H9 (cell line): ENCODE measurements around the gene NOSIP. TPM values are rescaled to one million over a fixed set of nuclear protein-coding genes. Genes with fewer than 3 reads are reported as not detected.
A peak's percentile ranks its signal among the peaks of the same experiment; 100 is the strongest.

ENCODE experiments used
- DNase-seq: peaks from one replicate; pipeline ENCODE4 v3.0.0-alpha.2; 2017
- H2AFZ ChIP-seq: one replicate; pipeline ENCODE4 v1.6.1; 2013; ENCODE audit warnings: mild to moderate bottlenecking, low read length, control low read depth, moderate library complexity
- H2AK5ac ChIP-seq: 2 replicates; pipeline ENCODE4 v1.6.1; 2013; ENCODE audit warnings: low read length, control low read depth, mixed read lengths; ENCODE audit not compliant: insufficient read length
- H2BK120ac ChIP-seq: one replicate; pipeline ENCODE4 v1.6.1; 2013; ENCODE audit warnings: low read depth, mild to moderate bottlenecking, low read length, control low read depth, inconsistent platforms; ENCODE audit not compliant: poor library complexity, severe bottlenecking
- H2BK12ac ChIP-seq: 2 replicates; pipeline ENCODE4 v1.6.1; 2013; ENCODE audit warnings: low read length, control low read depth, mixed read lengths, low read depth; ENCODE audit not compliant: insufficient read length
- H2BK15ac ChIP-seq: 2 replicates; pipeline ENCODE4 v1.6.1; 2013; ENCODE audit warnings: low read depth, low read length, control low read depth
- H2BK20ac ChIP-seq: one replicate; pipeline ENCODE4 v1.6.1; 2013; ENCODE audit warnings: low read depth, mild to moderate bottlenecking, low read length, control low read depth, inconsistent platforms; ENCODE audit not compliant: poor library complexity, severe bottlenecking
- H2BK5ac ChIP-seq: 2 replicates; pipeline ENCODE4 v1.6.1; 2013; ENCODE audit warnings: low read length, control low read depth, mixed read lengths; ENCODE audit not compliant: insufficient read length
- H3K14ac ChIP-seq: 2 replicates; pipeline ENCODE4 v1.6.1; 2013; ENCODE audit warnings: low read length, control low read depth; ENCODE audit not compliant: insufficient read depth
- H3K18ac ChIP-seq: 2 replicates; pipeline ENCODE4 v1.6.1; 2013; ENCODE audit warnings: low read depth, mild to moderate bottlenecking, mixed read lengths, low read length, control low read depth; ENCODE audit not compliant: insufficient read length
- H3K23ac ChIP-seq: 2 replicates; pipeline ENCODE4 v1.6.1; 2013; ENCODE audit warnings: low read length, control low read depth, mixed read lengths, low read depth; ENCODE audit not compliant: insufficient read length
- H3K23me2 ChIP-seq: 2 replicates; pipeline ENCODE4 v1.6.1; 2013; ENCODE audit warnings: low read depth, mild to moderate bottlenecking, mixed read lengths, low read length, control low read depth; ENCODE audit not compliant: insufficient read length, poor library complexity, severe bottlenecking
- H3K27ac ChIP-seq: 2 replicates; pipeline ENCODE4 v1.5.1; 2013; ENCODE audit warnings: low read length, control low read depth, mixed read lengths, low read depth; ENCODE audit not compliant: insufficient read length
- H3K27me3 ChIP-seq: 2 replicates; pipeline ENCODE4 v1.6.1; 2013; ENCODE audit warnings: low read length, control low read depth, inconsistent platforms; ENCODE audit not compliant: insufficient read depth
- H3K4ac ChIP-seq: 2 replicates; pipeline ENCODE4 v1.6.1; 2013; ENCODE audit warnings: low read depth, mild to moderate bottlenecking, control low read depth, inconsistent platforms, low read length, moderate library complexity
- H3K4me1 ChIP-seq: 2 replicates; pipeline ENCODE4 v1.6.1; 2013; ENCODE audit warnings: low read length, control low read depth, inconsistent platforms; ENCODE audit not compliant: insufficient read depth
- H3K4me2 ChIP-seq: 2 replicates; pipeline ENCODE4 v1.6.1; 2013; ENCODE audit warnings: low read length, control low read depth, mixed read lengths; ENCODE audit not compliant: insufficient read length, insufficient read depth
- H3K56ac ChIP-seq: 2 replicates; pipeline ENCODE4 v1.6.1; 2013; ENCODE audit warnings: low read depth, mild to moderate bottlenecking, mixed read lengths, low read length, control low read depth; ENCODE audit not compliant: insufficient read length
- H3K79me1 ChIP-seq: 2 replicates; pipeline ENCODE4 v1.6.1; 2013; ENCODE audit warnings: low read depth, mild to moderate bottlenecking, moderate library complexity, low read length, control low read depth, inconsistent platforms; ENCODE audit not compliant: insufficient read depth, poor library complexity, severe bottlenecking
- H3K79me2 ChIP-seq: 2 replicates; pipeline ENCODE4 v1.6.1; 2013; ENCODE audit warnings: low read length, control low read depth, inconsistent platforms; ENCODE audit not compliant: insufficient read depth
- H3K9ac ChIP-seq: 2 replicates; pipeline ENCODE4 v1.6.1; 2013; ENCODE audit warnings: low read length, control low read depth, mixed read lengths; ENCODE audit not compliant: insufficient read length; ENCODE audit errors: extremely low read depth
- H3K9me3 ChIP-seq: one replicate; pipeline ENCODE4 v1.6.1; 2013; ENCODE audit warnings: low read depth, low read length, inconsistent platforms; ENCODE audit not compliant: control insufficient read depth
- H3T11ph ChIP-seq: one replicate; pipeline ENCODE4 v1.6.1; 2013; ENCODE audit warnings: mild to moderate bottlenecking, low read length, control low read depth, inconsistent platforms
- H4K20me1 ChIP-seq: one replicate; pipeline ENCODE4 v1.6.1; 2013; ENCODE audit not compliant: control insufficient read depth, insufficient read length, insufficient read depth
- H4K5ac ChIP-seq: 2 replicates; pipeline ENCODE4 v1.6.1; 2013; ENCODE audit warnings: low read depth, mild to moderate bottlenecking, mixed read lengths, low read length, control low read depth; ENCODE audit not compliant: insufficient read length
- H4K8ac ChIP-seq: replicated peaks from 2 replicates; pipeline ENCODE4 v1.6.1; 2013; ENCODE audit warnings: low read length, control low read depth, mixed read lengths, low read depth; ENCODE audit not compliant: insufficient read length
- H4K91ac ChIP-seq: 2 replicates; pipeline ENCODE4 v1.6.1; 2013; ENCODE audit warnings: low read depth, mild to moderate bottlenecking, moderate library complexity, mixed read lengths, low read length, control low read depth; ENCODE audit not compliant: insufficient read length
- H3K27ac Mint-ChIP-seq, 3 experiments: 2 replicates in 2 of 3; 3 replicates in 1 of 3; pipeline ENCODE4 v1.8.0; 2020 to 2021; ENCODE audit warnings: mixed read lengths in 3 of 3, mild to moderate bottlenecking in 1 of 3, moderate library complexity in 1 of 3
- H3K27me3 Mint-ChIP-seq: 2 replicates; pipeline ENCODE4 v1.8.0; 2021; ENCODE audit warnings: low read depth, mild to moderate bottlenecking, moderate library complexity, mixed read lengths
- H3K36me3 Mint-ChIP-seq, 3 experiments: 2 replicates in 2 of 3; 3 replicates in 1 of 3; pipeline ENCODE4 v1.8.0; 2020 to 2021; ENCODE audit warnings: low read depth in 3 of 3, mixed read lengths in 3 of 3; ENCODE audit not compliant: insufficient read depth in 1 of 3
- H3K4me1 Mint-ChIP-seq, 2 experiments: 2 replicates each; pipeline ENCODE4 v1.8.0; 2020; ENCODE audit warnings: mixed read lengths in 2 of 2
- H3K4me3 Mint-ChIP-seq, 2 experiments: 2 replicates in 1 of 2; 3 replicates in 1 of 2; pipeline ENCODE4 v1.8.0; 2020 to 2021; ENCODE audit warnings: mild to moderate bottlenecking in 2 of 2, mixed read lengths in 2 of 2, moderate library complexity in 1 of 2
- H3K9me3 Mint-ChIP-seq, 2 experiments: 2 replicates in 1 of 2; 3 replicates in 1 of 2; pipeline ENCODE4 v1.8.0; 2020; ENCODE audit warnings: mild to moderate bottlenecking in 2 of 2, mixed read lengths in 2 of 2, moderate library complexity in 1 of 2
- CTCF ChIP-seq: fragments of 200-600 bp; sonication (generic); conservative IDR thresholded peaks from 3 replicates; pipeline ENCODE4 v1.8.0; 2021; ENCODE audit warnings: antibody characterized with exemption, mild to moderate bottlenecking
- WGBS: extraction: QIAGEN DNeasy Blood & Tissue Kit; methylation state at CpG from one replicate; pipeline ENCODE4 v1.1.7; 2013; ENCODE audit warnings: missing lambda C conversion rate, low lambda C conversion rate, mixed read lengths; ENCODE audit not compliant: insufficient read length; ENCODE audit errors: extremely low coverage; 5-methylcytosine and 5-hydroxymethylcytosine counted together
- total RNA-seq: library from RNA; stranded (reverse); gene quantifications from 2 replicates; pipeline ENCODE4 v1.2.1, GENCODE V29; 2021

Gene NOSIP
- total RNA-seq, 1 experiment from 2014 or later: 78.4 TPM

GRCh38 chr19:49581007-49581508 is 702 bp upstream of the NOSIP start, which contains the start of gene PRRG2:
Gene PRRG2, plus strand, starts transcription at chr19:49581316. Its CDS starts 1,904 bp downstream, at chr19:49583220.
- H3K4me2 ChIP-seq: peak within 1 kb of the TSS; percentile 99
- H3K79me1 ChIP-seq: no peaks in the 10 kb centered on the region
- H3K14ac ChIP-seq: no peak within 1 kb of the TSS; the same call in 1 of the 2 replicates
- H3K9ac ChIP-seq: peak within 1 kb of the TSS; percentile 97
- H2BK20ac ChIP-seq: no peak within 1 kb of the TSS
- no peak within 1 kb of the TSS for H2BK5ac ChIP-seq
- Mint-ChIP-seq H3K27ac (peak within 1 kb of the TSS; percentile 95 to 96 (median 96)), H3K4me3 (peak within 1 kb of the TSS; percentile 92 to 95), H3K36me3 (peaks cover under 1 to 4% (median 3%) of the 10 kb centered on the region in 3 experiments; a peak in 3 of 7 replicates), H3K4me1 (peaks cover 19 to 34% of the 10 kb centered on the region in 2 experiments), H3K9me3 (no peaks in the 10 kb centered on the region; a peak in 1 of 5 replicates), H3K27me3 (no peaks in the 10 kb centered on the region)
- DNase-seq: peak; percentile 47
- TF ChIP-seq CTCF: no peak
- no peak within 1 kb of the TSS for H2BK15ac ChIP-seq
- no peak within 1 kb of the TSS for H3K56ac ChIP-seq
- no peak within 1 kb of the TSS for H3T11ph ChIP-seq
- H4K20me1 ChIP-seq: no peaks in the 10 kb centered on the region
- WGBS: no CpG with 5 or more reads among the region's 15 CpGs
- H3K79me2 ChIP-seq: peaks cover 7% of the 10 kb centered on the region; the same call in 1 of the 2 replicates
- H3K23me2 ChIP-seq: peaks cover 10% of the 10 kb centered on the region
- H3K4me1 ChIP-seq: no peaks in the 10 kb centered on the region
- H3K27ac ChIP-seq: no peak within 1 kb of the TSS
- no peak within 1 kb of the TSS for H4K91ac ChIP-seq
- H3K23ac ChIP-seq: no peak within 1 kb of the TSS
- H3K9me3 ChIP-seq: no peaks in the 10 kb centered on the region
- H3K27me3 ChIP-seq: no peaks in the 10 kb centered on the region
- no peak within 1 kb of the TSS for H3K4ac ChIP-seq
- H4K8ac ChIP-seq: no peak within 1 kb of the TSS
- H2AK5ac ChIP-seq: no peak within 1 kb of the TSS
- H2BK120ac ChIP-seq: no peak within 1 kb of the TSS
- H2BK12ac ChIP-seq: no peak within 1 kb of the TSS
- H3K18ac ChIP-seq: peak within 1 kb of the TSS; percentile 58
- peak within 1 kb of the TSS; percentile 19 for H2AFZ ChIP-seq
- H4K5ac ChIP-seq: no peak within 1 kb of the TSS
